Measurements from ENCODE around the gene GATAD2B. TPM values are rescaled to one million over a fixed set of nuclear protein-coding genes. Genes with fewer than 3 reads are reported as not detected.
"Not testable (repeated sequence)": the region's sequence is repeated elsewhere in the genome, so short reads cannot be mapped to it uniquely, and the experiment has no call there.

GATAD2B gene
- total RNA-seq, 1 donor from 2014 or later = 4.0 TPM

DNA sequence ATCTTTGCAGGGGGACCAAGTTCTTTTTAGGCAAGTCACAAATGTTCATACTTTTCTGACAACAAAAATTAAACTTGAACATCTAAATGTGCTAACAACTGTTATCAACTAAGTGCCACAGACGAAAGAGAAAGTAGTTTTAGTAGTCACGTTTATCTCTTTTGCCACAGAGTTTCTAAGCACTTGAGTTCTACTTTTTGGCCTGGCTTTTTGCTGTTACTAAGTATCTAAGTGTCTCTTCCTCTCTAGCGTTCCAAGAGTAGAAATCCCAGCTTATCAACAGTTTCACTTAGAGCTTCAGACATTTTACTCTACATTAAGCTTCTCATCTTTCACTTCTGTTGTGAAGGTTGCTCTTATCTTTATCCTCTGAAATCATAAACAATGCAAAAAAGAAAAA lies 34.2 kb downstream of the GATAD2B start:
- DNase-seq (ENCODE audit: low read depth in 2 of 2) = no peak

DNA sequence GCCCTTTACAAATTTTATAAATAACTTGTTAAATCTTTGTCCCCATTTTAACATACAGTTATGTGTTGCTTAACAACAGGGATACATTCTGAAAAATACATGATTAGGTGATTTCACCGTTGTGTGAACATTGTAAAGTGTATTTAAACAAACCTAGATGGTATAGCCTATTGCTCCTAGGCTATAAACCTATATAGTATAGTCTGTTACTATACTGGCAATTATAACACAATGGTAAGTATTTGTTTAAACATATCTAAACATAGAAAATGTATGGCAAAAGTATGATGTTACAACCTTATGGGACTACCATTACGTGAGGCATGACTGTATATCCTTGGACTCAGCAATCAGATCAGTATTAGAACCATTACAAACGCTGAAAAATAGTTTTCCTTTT lies 36.6 kb downstream of the GATAD2B start:
- DNase-seq (ENCODE audit: low read depth in 2 of 2) = no peak

DNA sequence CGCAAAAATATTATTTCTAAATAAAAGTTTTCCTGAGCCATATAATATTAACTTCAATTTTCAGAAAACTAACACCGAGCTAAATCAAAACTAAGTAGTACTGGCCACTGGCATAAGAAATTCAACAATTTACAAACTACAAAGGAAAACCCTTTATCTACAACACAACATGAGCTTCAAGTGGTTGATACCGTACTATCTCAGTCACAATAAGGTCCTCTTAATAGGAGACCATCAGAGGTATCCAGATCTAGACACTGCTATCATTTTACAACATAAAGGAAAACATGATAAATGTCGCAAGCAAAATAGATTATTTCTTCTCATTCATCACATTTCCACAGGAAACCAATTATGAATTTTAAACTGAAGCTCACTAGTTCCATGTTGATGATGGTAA lies 39.5 kb downstream of the GATAD2B start:
- DNase-seq (ENCODE audit: low read depth in 2 of 2) = no peak

DNA sequence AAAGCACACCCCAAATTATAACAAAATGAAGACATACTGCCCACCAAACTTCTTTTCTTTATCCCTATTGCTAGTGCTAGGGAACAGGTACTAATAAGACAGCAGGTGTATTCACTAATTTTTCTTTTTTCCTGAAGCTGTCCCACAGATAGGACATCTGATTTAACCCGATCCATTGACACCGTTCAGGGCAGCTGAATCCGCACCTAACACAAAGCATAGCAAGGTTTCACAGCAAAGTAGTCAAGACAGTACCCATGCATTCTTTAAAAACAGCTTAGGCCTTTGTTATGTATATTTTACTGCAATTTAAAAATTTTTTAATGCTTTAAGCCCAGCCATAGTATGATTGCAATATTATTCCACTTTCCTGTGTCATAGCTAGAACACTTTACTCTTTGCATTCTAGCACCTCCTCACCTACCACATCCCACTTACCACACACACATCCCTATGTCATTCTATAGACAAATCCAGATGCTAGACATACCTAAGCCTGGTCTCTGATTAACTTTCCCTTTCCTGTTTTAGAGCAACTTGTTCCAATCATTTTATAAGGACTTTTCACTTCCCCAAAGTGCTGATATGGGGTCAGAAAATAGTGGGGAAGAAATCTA lies 40.4 kb downstream of the GATAD2B start:
- no peak for DNase-seq (ENCODE audit: low read depth in 2 of 2)

DNA sequence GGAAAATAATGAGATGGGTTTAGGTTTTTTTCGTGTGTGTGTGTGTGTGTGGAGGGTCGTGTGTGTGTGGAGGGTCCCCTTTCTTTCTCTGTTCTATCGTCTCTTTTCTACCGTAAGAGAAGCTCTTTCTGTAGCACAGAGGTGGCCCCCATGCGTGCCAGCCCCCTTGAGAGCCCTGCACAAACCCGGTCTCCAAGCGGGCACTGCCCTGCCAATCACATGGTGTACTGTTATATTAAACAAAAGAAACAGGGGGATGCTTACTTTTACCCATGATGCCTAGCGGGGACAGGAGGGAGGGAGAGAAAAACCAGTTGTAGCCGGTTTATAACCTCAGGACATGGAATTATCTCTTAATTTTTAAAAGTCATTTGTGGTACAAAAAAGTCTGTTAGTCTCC lies 41.0 kb downstream of the GATAD2B start:
- DNase-seq (ENCODE audit: low read depth in 2 of 2) = peak; percentile 46

DNA sequence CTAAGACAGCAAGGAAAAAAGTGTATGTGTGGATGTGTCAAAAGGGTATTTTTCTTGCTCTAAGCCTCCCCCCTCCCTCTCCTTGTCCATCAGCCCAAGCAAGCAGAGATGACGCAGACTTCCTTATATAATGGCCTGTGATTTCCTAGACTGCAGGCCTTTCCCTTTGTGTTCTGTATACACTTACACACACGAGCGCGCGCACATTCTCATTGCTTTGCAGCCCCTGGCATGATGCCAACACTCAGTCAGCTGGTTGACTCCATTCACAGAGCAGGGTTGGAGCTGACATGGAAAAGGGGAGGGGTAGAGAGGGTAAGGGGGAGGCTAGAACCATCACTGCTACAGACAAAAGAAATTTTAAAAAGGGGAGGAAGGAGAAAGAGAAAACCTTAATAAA lies 41.8 kb downstream of the GATAD2B start:
- peak; percentile 92 to 99 for DNase-seq (ENCODE audit: low read depth in 2 of 2)

DNA sequence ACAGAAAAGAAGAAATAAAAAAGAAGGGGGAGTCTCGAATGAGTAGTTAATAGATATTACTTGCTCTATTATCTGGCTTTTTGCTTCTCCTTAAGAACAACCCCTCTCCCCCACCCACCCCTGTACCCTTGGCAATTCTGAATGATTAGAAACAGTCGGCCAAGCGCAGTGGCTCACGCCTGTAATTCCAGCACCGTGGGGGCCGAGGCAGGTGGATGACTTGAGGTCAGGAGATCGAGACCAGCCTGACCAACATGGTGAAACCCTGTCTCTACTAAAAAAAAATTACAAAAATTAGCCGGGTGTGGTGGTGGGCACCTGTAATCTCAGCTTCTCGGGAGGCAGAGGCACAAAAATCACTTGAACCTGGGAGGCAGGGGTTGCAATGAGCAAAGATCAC lies 42.7 kb downstream of the GATAD2B start:
- no peak for DNase-seq (ENCODE audit: low read depth in 2 of 2)

DNA sequence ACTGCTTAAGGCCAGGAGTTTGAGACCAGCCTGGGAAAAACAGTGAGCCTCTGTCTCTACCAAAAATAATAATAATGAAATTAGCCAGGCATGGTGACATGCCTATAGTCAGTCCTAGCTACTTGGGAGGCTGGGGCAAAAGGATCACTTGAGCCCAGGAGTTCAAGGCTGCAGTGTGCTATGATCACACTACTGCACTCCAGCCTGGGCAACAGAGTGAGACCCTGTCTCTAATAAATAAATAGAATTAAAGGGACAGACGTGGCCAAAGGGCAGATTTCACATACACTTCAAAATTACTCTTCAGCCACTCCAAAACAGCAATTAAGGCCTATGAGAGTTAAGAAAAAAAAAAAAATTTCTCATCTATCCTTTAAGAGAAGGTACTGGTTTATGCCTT lies 45.7 kb downstream of the GATAD2B start:
- no peak for DNase-seq (ENCODE audit: low read depth in 2 of 2)

DNA sequence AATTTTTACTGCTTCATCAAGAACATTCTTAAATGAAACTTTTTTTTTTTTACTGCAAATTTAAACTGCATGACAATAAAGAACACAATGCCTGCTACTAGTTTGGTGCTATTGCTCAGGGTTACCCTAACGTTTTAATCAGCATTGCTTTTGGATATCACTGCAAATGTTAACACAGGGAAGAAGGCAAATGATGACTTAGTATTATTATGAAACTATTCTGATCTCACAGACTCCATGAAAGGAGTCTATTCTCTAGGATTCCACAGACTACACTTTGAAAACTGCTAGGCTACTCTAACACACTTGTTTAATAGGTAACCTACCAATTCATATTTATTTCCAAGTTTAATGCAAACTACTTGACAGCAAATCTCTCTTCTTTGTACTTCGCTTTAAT lies 49.8 kb downstream of the GATAD2B start:
- no peak for DNase-seq (ENCODE audit: low read depth in 2 of 2)

DNA sequence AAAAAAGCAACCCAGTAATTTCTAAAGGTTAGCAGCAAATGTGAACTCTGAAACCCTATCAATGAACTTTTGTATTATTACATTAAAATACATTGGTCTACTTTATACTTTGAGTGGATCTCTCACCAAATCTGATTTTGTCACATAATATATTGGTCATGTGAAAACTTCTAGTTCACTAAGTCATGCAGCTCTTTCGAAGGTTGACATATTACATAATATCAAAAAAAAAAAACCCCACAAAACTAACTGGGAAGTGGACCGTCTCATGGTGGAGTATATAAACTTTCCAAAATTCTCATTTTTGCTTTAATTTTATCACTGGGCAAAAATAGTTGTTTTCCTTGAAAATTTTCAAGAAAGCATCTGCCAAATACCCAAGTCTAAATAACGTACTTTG lies 50.4 kb downstream of the GATAD2B start:
- no peak for DNase-seq (ENCODE audit: low read depth in 2 of 2)

DNA sequence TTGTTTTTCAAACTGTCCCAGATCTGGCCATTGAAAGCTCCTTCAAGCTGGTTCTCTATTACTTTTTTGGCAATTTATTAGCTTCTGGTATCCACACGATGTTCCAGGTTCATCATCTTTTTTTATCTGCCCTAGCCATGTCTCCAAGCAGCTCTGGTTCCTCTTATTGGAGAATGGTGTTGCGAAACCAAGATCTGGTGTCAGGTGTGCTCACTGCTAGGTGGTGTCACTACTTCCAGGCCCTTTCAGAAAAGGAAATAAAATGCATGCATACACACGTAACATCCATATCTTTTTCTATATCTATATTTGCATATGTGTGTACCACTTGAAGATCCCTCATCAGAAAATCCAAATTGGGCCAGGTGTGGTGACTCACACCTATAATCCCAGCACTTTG lies 53.3 kb downstream of the GATAD2B start:
- DNase-seq (ENCODE audit: low read depth in 2 of 2) = no peak

DNA sequence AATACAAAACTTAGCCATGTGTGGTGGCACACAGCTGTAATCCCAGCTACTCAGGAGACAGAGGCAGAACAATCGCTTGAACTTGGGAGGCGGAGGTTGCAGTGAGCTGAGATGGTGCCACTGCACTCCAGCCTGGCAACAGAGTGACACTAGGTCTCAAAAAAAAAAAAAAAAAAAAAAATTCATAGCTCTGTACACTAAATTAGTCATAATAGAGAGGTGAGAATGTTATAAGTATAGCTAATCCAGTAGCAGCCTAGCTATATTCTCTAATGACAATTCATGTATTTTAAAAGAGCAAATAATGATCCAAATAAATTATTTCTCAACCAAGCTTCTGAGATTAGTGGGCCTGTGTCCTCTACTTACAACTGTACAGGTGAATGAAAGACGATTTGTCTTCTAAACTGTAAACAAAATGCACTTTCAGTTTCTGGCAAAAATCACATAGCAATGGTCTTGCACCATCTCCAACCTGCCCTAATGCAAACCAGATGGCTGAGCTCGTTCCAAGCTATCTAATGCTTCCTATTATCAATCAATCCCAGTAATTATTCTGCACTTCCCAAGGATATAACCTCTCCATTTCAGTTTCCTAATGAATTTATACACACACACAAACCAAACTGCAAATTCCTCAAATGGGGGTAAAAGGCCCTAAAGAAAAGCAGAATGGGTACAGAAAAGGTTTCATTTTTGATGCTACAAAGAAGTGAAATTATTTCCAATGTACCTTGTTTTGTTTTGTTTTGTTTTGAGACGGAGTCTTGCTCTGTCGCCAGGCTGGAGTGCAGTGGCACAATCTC lies 56.5 kb downstream of the GATAD2B start:
- no peak for DNase-seq (ENCODE audit: low read depth in 2 of 2)

DNA sequence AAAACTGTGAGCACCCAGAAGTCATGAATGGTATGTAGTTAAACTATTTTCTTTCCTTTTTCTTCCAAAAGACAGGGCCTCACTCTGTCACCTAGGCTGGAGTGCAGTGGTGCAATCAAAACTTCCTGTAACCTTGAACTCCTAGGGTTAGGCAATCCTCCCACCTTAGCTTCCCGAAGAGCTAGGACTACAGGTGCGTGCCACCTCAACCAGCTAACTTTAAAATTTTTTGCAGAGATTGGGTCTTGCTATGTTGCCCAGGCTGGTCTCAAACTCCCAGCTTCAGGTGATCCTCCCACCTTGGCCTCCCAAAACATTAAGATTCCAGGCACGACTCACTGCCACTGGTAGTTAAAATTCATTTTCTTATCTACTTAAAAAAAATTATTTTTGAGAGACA lies 62.5 kb downstream of the GATAD2B start:
- no peak for DNase-seq (ENCODE audit: low read depth in 2 of 2)

DNA sequence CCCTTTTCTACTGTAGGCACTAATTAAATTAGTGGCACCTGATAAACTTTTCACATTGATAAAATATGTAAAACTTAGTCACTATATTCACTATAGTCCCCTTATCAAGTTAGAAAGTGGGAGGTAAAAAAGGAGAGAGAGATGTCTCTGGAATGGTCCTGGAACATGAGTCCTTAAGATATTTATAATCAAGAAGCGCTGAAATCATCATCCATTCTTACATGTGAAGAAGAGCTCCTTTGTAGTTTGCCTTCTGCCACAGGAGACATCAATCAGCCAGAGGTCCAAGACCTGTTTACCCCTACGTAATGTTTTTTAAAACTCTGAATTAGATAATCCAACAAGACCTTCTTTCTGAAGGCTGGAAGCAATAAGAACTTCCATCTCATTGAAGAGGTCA lies 65.3 kb downstream of the GATAD2B start:
- no peak for DNase-seq (ENCODE audit: low read depth in 2 of 2)

DNA sequence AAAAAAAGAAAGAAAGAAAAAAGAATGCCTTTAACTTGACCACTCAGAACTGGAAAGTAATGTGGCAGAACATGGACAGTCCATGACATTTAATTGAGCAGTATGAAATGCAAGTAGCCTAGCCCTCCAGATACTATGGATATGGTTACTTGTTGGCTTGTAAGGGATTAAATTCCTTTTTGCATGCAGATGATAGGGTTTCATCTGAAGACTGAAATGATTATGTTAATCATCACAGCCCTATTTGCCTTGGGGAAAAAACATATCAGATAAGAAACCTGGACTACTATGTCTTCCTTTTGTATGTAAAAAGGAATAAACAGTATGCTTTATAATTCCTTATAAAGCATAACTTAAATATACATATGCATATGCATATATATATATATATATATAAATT lies 66.0 kb downstream of the GATAD2B start:
- no peak for DNase-seq (ENCODE audit: low read depth in 2 of 2)

DNA sequence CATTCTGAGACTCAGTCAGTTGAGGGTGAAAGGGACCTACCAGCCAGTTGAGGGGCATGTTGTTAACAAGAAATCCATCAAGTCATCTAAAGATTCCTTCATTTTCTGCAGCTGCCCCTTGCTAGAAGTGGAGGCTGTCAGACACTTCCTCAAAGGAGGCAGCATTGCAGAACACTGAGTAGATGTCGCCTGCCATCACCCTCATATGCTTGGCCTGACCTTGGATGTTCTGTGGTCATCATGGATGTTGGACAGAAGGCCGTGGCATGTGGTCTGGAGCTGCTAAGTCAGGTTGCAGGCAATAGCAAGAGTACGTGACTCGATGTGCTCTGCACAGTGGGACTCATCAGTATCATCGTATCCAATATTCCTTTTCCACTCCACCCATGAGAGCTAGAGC lies 70.6 kb downstream of the GATAD2B start:
- no peak for DNase-seq (ENCODE audit: low read depth in 2 of 2)

DNA sequence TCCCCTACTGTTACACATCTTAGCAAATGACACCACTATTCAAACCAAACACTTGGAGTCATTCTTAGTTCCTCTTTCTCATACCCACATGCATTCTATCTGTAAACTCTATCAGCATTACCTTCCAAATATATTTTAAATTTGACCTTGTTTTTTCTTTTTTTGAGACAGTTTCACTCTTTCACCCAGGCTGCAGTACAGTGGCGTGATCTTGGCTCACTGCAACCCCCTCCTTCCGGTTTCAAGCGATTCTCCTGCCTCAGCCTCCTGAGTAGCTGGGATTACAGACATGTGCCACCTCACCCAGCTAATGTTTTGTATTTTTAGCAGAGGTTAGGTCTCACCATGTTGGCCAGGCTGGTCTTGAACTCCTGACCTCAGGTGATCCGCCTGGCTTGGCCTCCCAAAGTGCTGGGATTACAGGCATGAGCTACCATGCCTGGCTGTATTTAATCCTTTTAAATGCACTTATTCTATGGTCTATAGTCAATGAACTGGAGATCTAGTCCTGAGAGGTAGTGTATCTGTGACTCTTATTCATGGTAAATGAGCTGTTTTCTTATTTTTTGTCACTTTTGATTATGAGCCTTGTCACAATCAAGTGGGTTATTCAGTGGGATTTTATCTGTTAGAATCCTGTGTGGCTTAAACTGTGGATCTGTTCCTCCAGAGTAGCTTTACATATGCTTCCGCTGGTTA lies 73.1 kb downstream of the GATAD2B start:
- no peak for DNase-seq (ENCODE audit: low read depth in 2 of 2)

DNA sequence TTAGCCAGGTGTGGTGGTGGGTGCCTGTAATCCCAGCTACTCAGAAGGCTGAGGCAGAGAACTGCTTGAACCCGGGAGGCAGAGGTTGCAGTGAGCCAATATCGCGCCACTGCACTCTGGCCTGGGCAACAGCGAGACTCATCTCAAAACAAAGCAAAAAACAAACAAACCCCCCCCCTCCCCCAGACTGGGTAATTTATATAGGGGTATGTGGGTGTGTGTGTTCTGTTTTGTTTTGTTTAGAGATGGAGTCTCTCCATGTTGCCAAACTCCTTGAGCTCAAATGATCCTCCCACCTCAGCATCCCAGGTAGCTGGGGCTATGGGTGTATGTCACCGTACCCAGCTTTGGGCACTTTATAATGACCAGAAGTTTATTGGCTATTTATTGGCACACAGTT lies 74.0 kb downstream of the GATAD2B start:
- DNase-seq (ENCODE audit: low read depth in 2 of 2) = no peak

DNA sequence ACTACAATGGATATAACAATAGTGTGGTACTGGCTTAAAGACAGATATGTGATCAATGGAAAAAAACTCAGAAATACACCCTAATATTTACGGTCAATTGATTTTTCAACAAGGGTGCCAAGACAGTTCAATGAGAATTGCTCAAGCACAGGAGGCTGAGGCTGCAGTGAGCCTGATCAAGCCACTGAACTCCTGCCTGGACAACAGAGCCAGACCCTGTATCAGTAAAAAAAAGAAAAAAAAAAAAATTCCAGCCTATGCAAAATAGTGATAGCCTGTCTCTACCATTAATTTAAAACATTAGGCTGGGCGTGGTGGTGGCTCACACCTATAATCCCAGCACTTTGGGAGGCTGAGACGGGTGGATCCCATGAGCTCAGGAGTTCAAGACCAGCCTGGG lies 77.6 kb downstream of the GATAD2B start:
- DNase-seq (ENCODE audit: low read depth in 2 of 2) = no peak

DNA sequence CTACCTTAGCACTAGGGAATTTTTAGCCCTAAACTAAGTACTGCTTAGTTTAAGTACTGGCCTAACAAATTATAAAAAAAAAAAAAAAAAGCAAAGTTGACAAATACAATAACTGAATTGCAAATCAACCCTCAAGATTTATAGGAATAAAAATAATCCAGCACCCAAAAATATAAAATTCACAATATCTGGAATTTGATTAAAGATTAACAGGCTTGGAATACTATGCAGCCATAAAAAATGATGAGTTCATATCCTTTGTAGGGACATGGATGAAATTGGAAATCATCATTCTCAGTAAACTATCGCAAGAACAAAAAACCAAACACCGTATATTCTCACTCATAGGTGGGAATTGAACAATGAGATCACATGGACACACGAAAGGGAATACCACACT lies 78.4 kb downstream of the GATAD2B start:
- not testable (repeated sequence) for DNase-seq (ENCODE audit: low read depth in 2 of 2)

DNA sequence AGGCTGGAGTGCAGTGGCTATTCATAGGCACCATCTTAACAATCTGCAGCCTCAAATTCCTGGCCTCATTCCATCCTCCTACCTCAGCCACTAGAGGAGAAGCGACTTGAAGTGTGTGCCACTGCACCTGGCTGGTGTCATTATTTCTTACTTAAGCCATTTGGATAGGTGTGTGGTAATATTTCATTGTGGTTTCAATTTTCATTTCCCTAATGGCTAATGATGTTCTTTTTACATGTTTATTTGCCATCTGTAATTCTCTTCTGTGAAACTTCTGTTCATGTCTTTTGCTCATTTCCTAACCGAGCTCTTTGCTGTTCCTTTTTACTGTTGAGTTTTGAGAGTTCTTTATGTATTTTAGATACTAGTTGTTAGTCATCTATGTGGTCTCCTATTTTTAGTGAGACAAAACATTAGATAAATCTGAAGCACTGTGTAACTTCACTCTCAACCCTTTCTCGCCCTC lies 80.7 kb downstream of the GATAD2B start:
- no peak for DNase-seq (ENCODE audit: low read depth in 2 of 2)

DNA sequence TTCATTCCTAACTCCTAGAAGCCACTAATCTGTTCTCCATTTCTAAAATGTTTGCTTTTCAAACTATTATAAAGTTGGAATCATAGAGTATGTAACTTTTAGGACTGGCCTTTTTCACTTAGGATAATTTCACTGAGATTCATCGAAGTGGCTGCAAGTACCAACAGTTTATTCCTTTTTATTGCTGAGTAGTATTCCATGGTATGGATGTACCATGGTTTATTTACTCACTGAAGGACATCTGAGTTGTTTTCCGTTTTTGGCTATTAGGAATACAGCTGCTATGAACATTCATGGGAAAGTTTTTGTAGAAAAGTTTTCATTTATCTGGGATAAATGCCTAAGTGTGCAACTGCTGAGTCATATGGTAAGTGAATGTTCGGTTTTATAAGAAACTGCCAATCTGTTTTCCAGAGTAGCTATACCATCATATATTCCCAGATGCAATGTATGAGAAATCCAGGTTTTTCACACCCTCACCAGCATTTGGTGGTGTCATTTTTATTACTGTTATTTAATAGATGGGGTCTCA lies 81.2 kb downstream of the GATAD2B start:
- DNase-seq (ENCODE audit: low read depth in 2 of 2) = no peak

Data from dermis microvascular lymphatic vessel endothelial cell (primary cell).